HG02678 (cell line): Measurements from ENCODE around the gene ZNF524.

Experiments used
- ATAC-seq: cut with Tn5 transposase; IDR thresholded peaks from one replicate; pipeline ENCODE4 v1.9.1; 2021; ENCODE audit warnings: mild to moderate bottlenecking, moderate library complexity; ENCODE audit not compliant: unreplicated experiment

Gene ZNF524

GRCh38 chr19:55640577-55641425 is 40.7 kb downstream of the ZNF524 start, which contains the start of gene ZNF580:
Gene ZNF580 (plus strand): TSS chr19:55641002. CDS start chr19:55642509, 1,507 bp downstream.
- ATAC-seq: no peak

GRCh38 chr19:55641426-55642152 is 41.5 kb downstream of the ZNF524 start:
- ATAC-seq: no peak

GRCh38 chr19:55642153-55643002 is 42.3 kb downstream of the ZNF524 start:
- no peak for ATAC-seq

GRCh38 chr19:55643003-55643886 is 43.2 kb downstream of the ZNF524 start, which contains the start of gene ZNF581:
Gene ZNF581 (plus strand): TSS chr19:55643649. CDS start chr19:55644572, 923 bp downstream.
- peak; percentile 34 for ATAC-seq

- no peak for ATAC-seq
Measured at GRCh38 chr19:55643887-55644176, 43.7 kb downstream of the ZNF524 start.

- no peak for ATAC-seq
Measured at GRCh38 chr19:55644191-55644833, 44.2 kb downstream of the ZNF524 start.

- ATAC-seq: no peak
Measured at GRCh38 chr19:55644842-55645511, 44.9 kb downstream of the ZNF524 start.

GRCh38 chr19:55645512-55645881 is 45.4 kb downstream of the ZNF524 start:
- ATAC-seq: no peak

GRCh38 chr19:55646889-55647731 is 47.0 kb downstream of the ZNF524 start:
- no peak for ATAC-seq

GRCh38 chr19:55647732-55648584 is 47.9 kb downstream of the ZNF524 start, which contains the start of gene CCDC106:
Gene CCDC106 (plus strand): TSS chr19:55648212. CDS start chr19:55649047, 835 bp downstream.
- peak; percentile 38 for ATAC-seq

- no peak for ATAC-seq
Measured at GRCh38 chr19:55648585-55649267, 48.6 kb downstream of the ZNF524 start.

GRCh38 chr19:55649268-55650125 is 49.4 kb downstream of the ZNF524 start:
- no peak for ATAC-seq

- ATAC-seq: no peak
Measured at GRCh38 chr19:55650126-55650557, 50.1 kb downstream of the ZNF524 start.

- no peak for ATAC-seq
Measured at GRCh38 chr19:55650602-55651230, 50.6 kb downstream of the ZNF524 start.

GRCh38 chr19:55651236-55651635 is 51.1 kb downstream of the ZNF524 start:
- ATAC-seq: no peak
